ENCODE measurements around the gene DVL3. TPM values are rescaled to one million over a fixed set of nuclear protein-coding genes. Genes with fewer than 3 reads are reported as not detected.

The DVL3 gene
- total and polyA plus RNA-seq, 11 donors: 36.3 to 94.2 (median 64.8) TPM

- H3K9me3 ChIP-seq: no peaks in the 10 kb centered on the region
- DNase-seq (no peak), ATAC-seq (no peak)
- H3K4me1 ChIP-seq: peaks cover 0 to 40% (median 33%) of the 10 kb centered on the region in 12 donors
- 90 to 95% (median 91%) methylated on average over 2 of the region's 2 CpGs for WGBS, 4 donors
- H3K36me3 ChIP-seq: peaks cover 0 to 66% (median 59%) of the 10 kb centered on the region in 9 donors
- H3K27me3 ChIP-seq: no peaks in the 10 kb centered on the region
- intact Hi-C loops (cut with DNase I): loop anchor here in 4 of 10 donors (5.0 to 10.0 kb wide), 4 partner anchors 36 to 141 kb away; partner anchors contain the start of genes PSMD2 (in 2 of the 4), EIF2B5 (in 1 of the 4) and EIF4G1 (in 1 of the 4)
- peak overlapping the region in 6 of 12 donors; percentile 50 to 98 (median 69) for H3K27ac ChIP-seq
- TF ChIP-seq, protein P1, sequence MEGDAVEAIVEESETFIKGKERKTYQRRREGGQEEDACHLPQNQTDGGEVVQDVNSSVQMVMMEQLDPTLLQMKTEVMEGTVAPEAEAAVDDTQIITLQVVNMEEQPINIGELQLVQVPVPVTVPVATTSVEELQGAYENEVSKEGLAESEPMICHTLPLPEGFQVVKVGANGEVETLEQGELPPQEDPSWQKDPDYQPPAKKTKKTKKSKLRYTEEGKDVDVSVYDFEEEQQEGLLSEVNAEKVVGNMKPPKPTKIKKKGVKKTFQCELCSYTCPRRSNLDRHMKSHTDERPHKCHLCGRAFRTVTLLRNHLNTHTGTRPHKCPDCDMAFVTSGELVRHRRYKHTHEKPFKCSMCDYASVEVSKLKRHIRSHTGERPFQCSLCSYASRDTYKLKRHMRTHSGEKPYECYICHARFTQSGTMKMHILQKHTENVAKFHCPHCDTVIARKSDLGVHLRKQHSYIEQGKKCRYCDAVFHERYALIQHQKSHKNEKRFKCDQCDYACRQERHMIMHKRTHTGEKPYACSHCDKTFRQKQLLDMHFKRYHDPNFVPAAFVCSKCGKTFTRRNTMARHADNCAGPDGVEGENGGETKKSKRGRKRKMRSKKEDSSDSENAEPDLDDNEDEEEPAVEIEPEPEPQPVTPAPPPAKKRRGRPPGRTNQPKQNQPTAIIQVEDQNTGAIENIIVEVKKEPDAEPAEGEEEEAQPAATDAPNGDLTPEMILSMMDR (IDR thresholded peaks at IDR 0.05): no peak
- TF ChIP-seq POLR2A (IDR thresholded peaks at IDR 0.05): no peak
- H3K4me3 ChIP-seq: no peak overlapping the region
Observed at GRCh38 chr3:184173374-184173722, 18.2 kb downstream of the DVL3 start.

GRCh38 chr3:184174284-184174645, 19.1 kb downstream of the DVL3 start:
- Histone ChIP-seq H3K9me3 (no peaks in the 10 kb centered on the region), H3K27me3 (no peaks in the 10 kb centered on the region), H3K36me3 (peaks cover 0 to 66% (median 61%) of the 10 kb centered on the region in 9 donors), H3K27ac (peak overlapping the region; percentile 2 to 98 (median 66)), H3K4me3 (peak overlapping the region in 5 of 12 donors; percentile 4 to 100 (median 97)), H3K4me1 (peaks cover 0 to 48% (median 33%) of the 10 kb centered on the region in 12 donors)
- no peak for DNase-seq
- intact Hi-C loops (cut with DNase I): loop anchor here in 5 of 10 donors (1.0 to 10.0 kb wide), 7 partner anchors 12 to 141 kb away; partner anchors contain the start of genes DVL3 (in 2 of the 5), PSMD2 (in 2 of the 5), ABCF3 (in 1 of the 5) and EIF2B5 (in 1 of the 5)
- WGBS, 4 donors: 15 to 21% (median 19%) methylated on average over 4 of the region's 4 CpGs
- TF ChIP-seq POLR2A (IDR thresholded peaks at IDR 0.05): no peak
- TF ChIP-seq, protein P1 (IDR thresholded peaks at IDR 0.05): no peak
- ATAC-seq: no peak

GRCh38 chr3:184174646-184175492, 19.7 kb downstream of the DVL3 start, which contains the start of gene AP2M1:
Gene AP2M1, plus strand, starts transcription at chr3:184174855. Its CDS starts 2,139 bp downstream, at chr3:184176994.
- Histone ChIP-seq H3K27me3 (no peaks in the 10 kb centered on the region), H3K4me3 (peak within 1 kb of the TSS; percentile 64 to 100 (median 97)), H3K9me3 (no peaks in the 10 kb centered on the region), H3K4me1 (peaks cover 0 to 54% (median 33%) of the 10 kb centered on the region in 12 donors), H3K27ac (peak within 1 kb of the TSS; percentile 90 to 99 (median 96)), H3K36me3 (peaks cover 0 to 66% (median 62%) of the 10 kb centered on the region in 9 donors)
- TF ChIP-seq, protein P1 (IDR thresholded peaks at IDR 0.05): peak in 1 of 12 donors; percentile 5
- peak; percentile 40 to 93 for TF ChIP-seq POLR2A (IDR thresholded peaks at IDR 0.05)
- DNase-seq: peak; percentile 98 to 99 (median 98)
- ATAC-seq: peak; percentile 91 to 97 (median 95)
- WGBS, 4 donors: 0 to 1% (median 1%) methylated on average over 55 to 73 of the region's 73 CpGs
- intact Hi-C loops (cut with DNase I): loop anchor here in 5 of 10 donors (1.0 to 10.0 kb wide), 8 partner anchors 11 to 142 kb away; partner anchors contain the start of genes DVL3 (in 3 of the 5), PSMD2 (in 2 of the 5), ABCF3 (in 1 of the 5) and EIF2B5 (in 1 of the 5)

All from heart left ventricle (tissue), 16 donors.